22Rv1 (cell line): ENCODE measurements around the gene PDE2A.

Experiments used
- CTCF ChIP-seq: fragments of 450-650 bp; IDR thresholded peaks from 2 replicates; pipeline ENCODE4 v1.5.1; 2017; ENCODE audit warnings: mild to moderate bottlenecking
- ZFX ChIP-seq: fragments of 450-650 bp; IDR thresholded peaks from 2 replicates; pipeline ENCODE4 v1.6.1; 2017; ENCODE audit warnings: antibody characterized with exemption, borderline replicate concordance

- TF ChIP-seq CTCF: no peak
- no peak for TF ChIP-seq ZFX
Observed at GRCh38 chr11:72607496-72607895, 66.7 kb downstream of the PDE2A start.
